Mucosa of rectum (tissue), 2 donors: ENCODE measurements around the gene DMD.

Experiments
- H3K27ac ChIP-seq, 2 donors: one replicate each; pipeline ENCODE4 v1.7.0; 2013; ENCODE audit warnings: inconsistent platforms in 2 of 2, low read depth in 2 of 2, low read length in 2 of 2
- H3K27me3 ChIP-seq, 2 donors: one replicate each; pipeline ENCODE4 v1.7.0; 2013; ENCODE audit warnings: low read length in 2 of 2; ENCODE audit not compliant: control insufficient read depth in 2 of 2, insufficient read depth in 2 of 2
- H3K36me3 ChIP-seq, 2 donors: one replicate each; pipeline ENCODE4 v1.7.0; 2013; ENCODE audit warnings: low read length in 2 of 2; ENCODE audit not compliant: control insufficient read depth in 2 of 2, insufficient read depth in 2 of 2
- H3K4me1 ChIP-seq, 2 donors: one replicate each; pipeline ENCODE4 v1.7.0; 2013; ENCODE audit warnings: low read length in 2 of 2, mild to moderate bottlenecking in 1 of 2; ENCODE audit not compliant: control insufficient read depth in 2 of 2, insufficient read depth in 2 of 2
- H3K4me3 ChIP-seq, 2 donors: one replicate each; pipeline ENCODE4 v1.7.0; 2013; ENCODE audit warnings: low read length in 2 of 2
- H3K9ac ChIP-seq, 2 donors: one replicate each; pipeline ENCODE4 v1.7.0; 2013; ENCODE audit warnings: low read length in 2 of 2, low read depth in 1 of 2, mild to moderate bottlenecking in 1 of 2
- H3K9me3 ChIP-seq, 2 donors: one replicate each; pipeline ENCODE4 v1.7.0; 2013; ENCODE audit warnings: low read length in 2 of 2; ENCODE audit not compliant: control insufficient read depth in 2 of 2
- donor health status: healthy.
- donor health status: Normal muscosa, but diverticular disease.

The DMD gene

GRCh38 chrX:32421266-32421665, 790.1 kb downstream of the DMD start:
- Histone ChIP-seq H3K27me3 (no peaks in the 10 kb centered on the region), H3K9me3 (no peaks in the 10 kb centered on the region), H3K27ac (no peak overlapping the region), H3K4me3 (no peak overlapping the region), H3K9ac (no peak overlapping the region), H3K36me3 (no peaks in the 10 kb centered on the region), H3K4me1 (no peaks in the 10 kb centered on the region)

- Histone ChIP-seq H3K27ac (no peak overlapping the region), H3K27me3 (no peaks in the 10 kb centered on the region), H3K4me1 (no peaks in the 10 kb centered on the region), H3K9ac (no peak overlapping the region), H3K4me3 (no peak overlapping the region), H3K9me3 (no peaks in the 10 kb centered on the region), H3K36me3 (no peaks in the 10 kb centered on the region)
Measured at GRCh38 chrX:32408389-32408788, 803.0 kb downstream of the DMD start.

- no peaks in the 10 kb centered on the region for H3K27me3 ChIP-seq
- H3K4me3 ChIP-seq = no peak overlapping the region
- H3K36me3 ChIP-seq = no peaks in the 10 kb centered on the region
- no peak overlapping the region for H3K27ac ChIP-seq
- H3K9me3 ChIP-seq = no peaks in the 10 kb centered on the region
- no peaks in the 10 kb centered on the region for H3K4me1 ChIP-seq
- no peak overlapping the region for H3K9ac ChIP-seq
Measured at GRCh38 chrX:32397562-32398216, 813.7 kb downstream of the DMD start.

GRCh38 chrX:32395878-32396277, 815.5 kb downstream of the DMD start:
- Histone ChIP-seq H3K9ac (no peak overlapping the region), H3K36me3 (no peaks in the 10 kb centered on the region), H3K27ac (no peak overlapping the region), H3K4me3 (no peak overlapping the region), H3K27me3 (no peaks in the 10 kb centered on the region), H3K9me3 (no peaks in the 10 kb centered on the region), H3K4me1 (no peaks in the 10 kb centered on the region)

- Histone ChIP-seq H3K4me1 (no peaks in the 10 kb centered on the region), H3K9ac (no peak overlapping the region), H3K4me3 (no peak overlapping the region), H3K9me3 (no peaks in the 10 kb centered on the region), H3K27ac (no peak overlapping the region), H3K27me3 (no peaks in the 10 kb centered on the region), H3K36me3 (no peaks in the 10 kb centered on the region)
Measured at GRCh38 chrX:32392655-32393054, 818.7 kb downstream of the DMD start.

- no peaks in the 10 kb centered on the region for H3K36me3 ChIP-seq
- no peaks in the 10 kb centered on the region for H3K27me3 ChIP-seq
- H3K4me3 ChIP-seq = no peak overlapping the region
- no peaks in the 10 kb centered on the region for H3K4me1 ChIP-seq
- no peaks in the 10 kb centered on the region for H3K9me3 ChIP-seq
- H3K9ac ChIP-seq = no peak overlapping the region
- no peak overlapping the region for H3K27ac ChIP-seq
Measured at GRCh38 chrX:32370456-32371205, 840.7 kb downstream of the DMD start.

GRCh38 chrX:32293962-32294700, 917.2 kb downstream of the DMD start:
- no peaks in the 10 kb centered on the region for H3K4me1 ChIP-seq
- no peak overlapping the region for H3K4me3 ChIP-seq
- H3K27me3 ChIP-seq = no peaks in the 10 kb centered on the region
- H3K9ac ChIP-seq = no peak overlapping the region
- no peaks in the 10 kb centered on the region for H3K9me3 ChIP-seq
- no peak overlapping the region for H3K27ac ChIP-seq
- H3K36me3 ChIP-seq = no peaks in the 10 kb centered on the region

GRCh38 chrX:32289356-32289755, 922.0 kb downstream of the DMD start:
- H3K27ac ChIP-seq = no peak overlapping the region
- no peak overlapping the region for H3K4me3 ChIP-seq
- no peak overlapping the region for H3K9ac ChIP-seq
- no peaks in the 10 kb centered on the region for H3K4me1 ChIP-seq
- H3K9me3 ChIP-seq = no peaks in the 10 kb centered on the region
- H3K27me3 ChIP-seq = no peaks in the 10 kb centered on the region
- no peaks in the 10 kb centered on the region for H3K36me3 ChIP-seq

GRCh38 chrX:32281853-32282252, 929.5 kb downstream of the DMD start:
- no peaks in the 10 kb centered on the region for H3K4me1 ChIP-seq
- H3K27me3 ChIP-seq = no peaks in the 10 kb centered on the region
- H3K9ac ChIP-seq = no peak overlapping the region
- no peak overlapping the region for H3K4me3 ChIP-seq
- no peaks in the 10 kb centered on the region for H3K36me3 ChIP-seq
- no peak overlapping the region for H3K27ac ChIP-seq
- H3K9me3 ChIP-seq = no peaks in the 10 kb centered on the region

- H3K4me3 ChIP-seq = no peak overlapping the region
- no peak overlapping the region for H3K27ac ChIP-seq
- no peaks in the 10 kb centered on the region for H3K27me3 ChIP-seq
- no peaks in the 10 kb centered on the region for H3K36me3 ChIP-seq
- H3K9me3 ChIP-seq = no peaks in the 10 kb centered on the region
- H3K9ac ChIP-seq = no peak overlapping the region
- no peaks in the 10 kb centered on the region for H3K4me1 ChIP-seq
Measured at GRCh38 chrX:32280921-32281320, 930.4 kb downstream of the DMD start.
